Keratinocyte (primary cell): Measurements from ENCODE around the gene OR6A2.

ENCODE experiments used
- CTCF ChIP-seq, 3 experiments: IDR thresholded peaks in 1 of 3; conservative IDR thresholded peaks in 1 of 3; optimal IDR thresholded peaks in 1 of 3; 2 replicates in 2 of 3; 3 replicates in 1 of 3; pipeline versions ENCODE3 to v1.5.1; 2011; ENCODE audit warnings: low read length in 3 of 3, mild to moderate bottlenecking in 3 of 3, moderate library complexity in 2 of 3, control low read depth in 1 of 3, inconsistent platforms in 1 of 3; ENCODE audit not compliant: insufficient read depth in 2 of 3; ENCODE audit errors: extremely low read depth in 1 of 3
- EZH2 ChIP-seq: IDR thresholded peaks from one replicate; pipeline ENCODE4 v1.6.1; 2012; ENCODE audit warnings: inconsistent platforms, mild to moderate bottlenecking, low read length, moderate library complexity

DNA sequence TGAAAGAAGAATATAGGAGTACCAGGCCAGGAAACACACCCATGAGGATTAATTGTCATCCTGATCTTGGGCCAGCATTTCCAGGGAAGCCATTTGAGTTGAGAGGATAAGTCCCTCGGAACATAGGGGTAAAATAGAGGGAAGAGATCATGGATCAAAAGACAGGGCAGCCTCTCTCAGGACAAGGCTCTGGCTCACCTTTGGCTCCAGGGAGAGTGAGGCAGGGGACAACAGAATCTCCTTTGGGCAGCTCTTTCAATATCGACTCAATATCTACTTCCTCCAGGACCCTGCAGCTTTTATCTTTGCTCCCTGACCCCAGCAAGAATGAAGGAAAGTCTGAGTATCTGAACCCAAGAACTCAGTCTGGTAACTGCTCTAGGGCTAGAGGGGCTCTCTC, 16.8 kb downstream of the OR6A2 start, which contains the start of gene OR2AG1:
- TF ChIP-seq CTCF (optimal IDR thresholded peaks at IDR 0.05 in 1 of 3, IDR thresholded peaks at IDR 0.05 in 1 of 3, conservative IDR thresholded peaks at IDR 0.05 in 1 of 3; ENCODE audit: extremely low read depth in 1 of 3, insufficient read depth in 2 of 3, low read length in 3 of 3) (no peak), EZH2 (no peak)
